ENCODE results near the gene CRYGD.
"Not testable (repeated sequence)": the region's sequence is repeated elsewhere in the genome, so short reads cannot be mapped to it uniquely, and the experiment has no call there.

The CRYGD gene
- total RNA-seq = 0 reads per million in 2 experiments

GRCh38 chr2:208124013-208124715 lies at the start of gene CRYGD:
Gene CRYGD, minus strand, starts transcription at chr2:208124524. Its CDS starts 51 bp downstream, at chr2:208124473.
- not testable (repeated sequence) for DNase-seq (ENCODE audit: low read depth)

GRCh38 chr2:208172125-208172524 lies 47.8 kb upstream of the CRYGD start:
- no peak for DNase-seq (ENCODE audit: low read depth)

GRCh38 chr2:208164951-208165755 lies 40.8 kb upstream of the CRYGD start:
- no peak for DNase-seq (ENCODE audit: low read depth)

GRCh38 chr2:208163489-208163888 lies 39.2 kb upstream of the CRYGD start, which contains the start of gene CRYGA:
Gene CRYGA, minus strand, starts transcription at chr2:208163589. Its CDS starts 33 bp downstream, at chr2:208163556.
- no peak for DNase-seq (ENCODE audit: low read depth)

- DNase-seq (ENCODE audit: low read depth) = no peak
Measured at GRCh38 chr2:208156439-208156838, 32.1 kb upstream of the CRYGD start.

GRCh38 chr2:208153156-208153555 lies 28.8 kb upstream of the CRYGD start:
- no peak for DNase-seq (ENCODE audit: low read depth)

GRCh38 chr2:208150956-208151355 lies 26.6 kb upstream of the CRYGD start:
- DNase-seq (ENCODE audit: low read depth) = no peak

GRCh38 chr2:208150094-208150493 lies 25.8 kb upstream of the CRYGD start:
- DNase-seq (ENCODE audit: low read depth) = no peak

GRCh38 chr2:208148803-208149202 lies 24.5 kb upstream of the CRYGD start:
- no peak for DNase-seq (ENCODE audit: low read depth)

- DNase-seq (ENCODE audit: low read depth) = no peak
Measured at GRCh38 chr2:208147759-208148158, 23.4 kb upstream of the CRYGD start.

- no peak for DNase-seq (ENCODE audit: low read depth)
Measured at GRCh38 chr2:208147008-208147407, 22.7 kb upstream of the CRYGD start.

- no peak for DNase-seq (ENCODE audit: low read depth)
Measured at GRCh38 chr2:208146006-208146405, 21.7 kb upstream of the CRYGD start, which contains the start of gene CRYGB. Gene CRYGB, minus strand, starts transcription at chr2:208146158. Its CDS starts 38 bp downstream, at chr2:208146120.

GRCh38 chr2:208142925-208143799 lies 18.8 kb upstream of the CRYGD start:
- no peak for DNase-seq (ENCODE audit: low read depth)

GRCh38 chr2:208142240-208142924 lies 18.1 kb upstream of the CRYGD start:
- DNase-seq (ENCODE audit: low read depth) = no peak

- no peak for DNase-seq (ENCODE audit: low read depth)
Measured at GRCh38 chr2:208139447-208139846, 15.1 kb upstream of the CRYGD start.

- DNase-seq (ENCODE audit: low read depth) = not testable (repeated sequence)
Measured at GRCh38 chr2:208138334-208138733, 14.0 kb upstream of the CRYGD start.

- no peak for DNase-seq (ENCODE audit: low read depth)
Measured at GRCh38 chr2:208136716-208137094, 12.4 kb upstream of the CRYGD start.

GRCh38 chr2:208135794-208136715 lies 11.7 kb upstream of the CRYGD start:
- no peak for DNase-seq (ENCODE audit: low read depth)

- no peak for DNase-seq (ENCODE audit: low read depth)
Measured at GRCh38 chr2:208134928-208135586, 10.7 kb upstream of the CRYGD start.

- no peak for DNase-seq (ENCODE audit: low read depth)
Measured at GRCh38 chr2:208130712-208131110, 6.4 kb upstream of the CRYGD start.
